Keratinocyte (primary cell): ENCODE results near the gene SUN5. TPM values are rescaled to one million over a fixed set of nuclear protein-coding genes. Genes with fewer than 3 reads are reported as not detected.

Source experiments
- DNase-seq: peaks from one replicate; pipeline ENCODE4 v3.0.0-alpha.2; 2011; ENCODE audit warnings: low read depth, missing footprints, low spot score
- FAIRE-seq: peaks from 2 replicates; lab custom pipeline; 2011; peaks lifted over from hg19 to GRCh38; lab: Jason Lieb, UNC
- H2AFZ ChIP-seq: 2 replicates; pipeline ENCODE4 v1.6.0; 2012; ENCODE audit warnings: low read length, control low read depth, inconsistent platforms; ENCODE audit not compliant: control insufficient read depth
- H3K27ac ChIP-seq: 2 replicates; pipeline ENCODE4 v1.5.1; 2011; ENCODE audit warnings: low read length; ENCODE audit not compliant: control insufficient read depth, insufficient read depth
- H3K27me3 ChIP-seq: 3 replicates; pipeline ENCODE4 v1.6.0; 2011; ENCODE audit warnings: low read length; ENCODE audit not compliant: control insufficient read depth, insufficient read depth; ENCODE audit errors: extremely low read depth
- H3K36me3 ChIP-seq, 2 experiments: 2 replicates in 1 of 2; 3 replicates in 1 of 2; pipeline ENCODE4 v1.5.1; 2011; ENCODE audit warnings: low read length in 2 of 2, mild to moderate bottlenecking in 1 of 2; ENCODE audit not compliant: control insufficient read depth in 2 of 2, insufficient read depth in 2 of 2; ENCODE audit errors: extremely low read depth in 1 of 2
- H3K4me1 ChIP-seq: 3 replicates; pipeline ENCODE4 v1.5.1; 2011; ENCODE audit warnings: low read length; ENCODE audit not compliant: control insufficient read depth, insufficient read depth; ENCODE audit errors: extremely low read depth
- H3K4me2 ChIP-seq: 3 replicates; pipeline ENCODE4 v1.6.0; 2011; ENCODE audit warnings: low read depth, low read length; ENCODE audit not compliant: control insufficient read depth, insufficient read depth; ENCODE audit errors: extremely low read depth
- H3K4me3 ChIP-seq, 3 experiments: fragments of 200-600 bp in 1 of 3; sonication (generic) in 1 of 3; 2 replicates in 2 of 3; 3 replicates in 1 of 3; pipeline ENCODE4 v1.5.1; 2011 to 2016; ENCODE audit warnings: low read length in 3 of 3, mild to moderate bottlenecking in 3 of 3, control low read depth in 2 of 3, inconsistent platforms in 1 of 3, low read depth in 1 of 3, mixed read lengths in 1 of 3, mixed run types in 1 of 3, moderate library complexity in 1 of 3; ENCODE audit not compliant: control insufficient read depth in 2 of 3, insufficient read depth in 2 of 3; ENCODE audit errors: extremely low read depth in 1 of 3
- H3K79me2 ChIP-seq: 2 replicates; pipeline ENCODE4 v1.6.0; 2012; ENCODE audit warnings: low read length; ENCODE audit not compliant: control insufficient read depth, insufficient read depth
- H3K9ac ChIP-seq: 3 replicates; pipeline ENCODE4 v1.6.0; 2011; ENCODE audit warnings: low read length; ENCODE audit not compliant: control insufficient read depth, insufficient read depth; ENCODE audit errors: extremely low read depth
- H3K9me1 ChIP-seq: 3 replicates; pipeline ENCODE4 v1.6.0; 2011; ENCODE audit warnings: low read length; ENCODE audit not compliant: control insufficient read depth, insufficient read depth; ENCODE audit errors: extremely low read depth
- H3K9me3 ChIP-seq: 2 replicates; pipeline ENCODE4 v1.5.1; 2012; ENCODE audit warnings: low read depth, low read length; ENCODE audit not compliant: control insufficient read depth
- H4K20me1 ChIP-seq: 3 replicates; pipeline ENCODE4 v1.6.0; 2011; ENCODE audit warnings: low read length; ENCODE audit not compliant: control insufficient read depth, insufficient read depth; ENCODE audit errors: extremely low read depth
- EZH2 ChIP-seq: IDR thresholded peaks from one replicate; pipeline ENCODE4 v1.6.1; 2012; ENCODE audit warnings: inconsistent platforms, mild to moderate bottlenecking, low read length, moderate library complexity
- dilution Hi-C: fragments of 300-500 bp; cut with MboI; formaldehyde crosslinking; loops from one replicate; pipeline ENCODE4 v1.7.0; 2020; ENCODE audit warnings: low sequenced_read_pairs; ENCODE audit not compliant: extremely low pct_ligation_motif_present
- polyA plus RNA-seq, 5 experiments: library from polyadenylated mRNA; depleted of rRNA in 3 of 5; stranded (reverse) in 3 of 5; stranded (forward) in 1 of 5; unstranded in 1 of 5; fragments of >200 nt; gene quantifications; 1 replicate in 1 of 5; 2 replicates in 3 of 5; 3 replicates in 1 of 5; pipeline versions ENCODE4 v1.2.1 to v1.2.3, GENCODE V29; 2011 to 2012; ENCODE audit warnings: missing spikeins in 2 of 5, low read depth in 1 of 5, low replicate concordance in 1 of 5
- TF ChIP-seq, protein P1 (sequence below), 3 experiments: IDR thresholded peaks in 1 of 3; conservative IDR thresholded peaks in 1 of 3; optimal IDR thresholded peaks in 1 of 3; 2 replicates in 2 of 3; 3 replicates in 1 of 3; pipeline versions ENCODE3 to v1.5.1; 2011; ENCODE audit warnings: low read length in 3 of 3, mild to moderate bottlenecking in 3 of 3, moderate library complexity in 2 of 3, control low read depth in 1 of 3, inconsistent platforms in 1 of 3; ENCODE audit not compliant: insufficient read depth in 2 of 3; ENCODE audit errors: extremely low read depth in 1 of 3

The SUN5 gene
- polyA plus RNA-seq, 1 donor (not counting 4 experiments of a cell fraction or from before 2014, with no cell fraction given): not detected

GRCh38 chr20:33027769-33028751, 23.8 kb upstream of the SUN5 start:
- Histone ChIP-seq H2AFZ (no peak overlapping the region), H3K27ac (no peak overlapping the region), H3K4me2 (no peak overlapping the region), H3K4me3 (no peak overlapping the region), H3K9ac (no peak overlapping the region), H3K9me1 (no peaks in the 10 kb centered on the region), H3K9me3 (no peaks in the 10 kb centered on the region), H3K4me1 (no peaks in the 10 kb centered on the region), H3K36me3 (no peaks in the 10 kb centered on the region), H3K79me2 (no peaks in the 10 kb centered on the region), H4K20me1 (no peaks in the 10 kb centered on the region), H3K27me3 (no peaks in the 10 kb centered on the region)
- TF ChIP-seq, protein P1, sequence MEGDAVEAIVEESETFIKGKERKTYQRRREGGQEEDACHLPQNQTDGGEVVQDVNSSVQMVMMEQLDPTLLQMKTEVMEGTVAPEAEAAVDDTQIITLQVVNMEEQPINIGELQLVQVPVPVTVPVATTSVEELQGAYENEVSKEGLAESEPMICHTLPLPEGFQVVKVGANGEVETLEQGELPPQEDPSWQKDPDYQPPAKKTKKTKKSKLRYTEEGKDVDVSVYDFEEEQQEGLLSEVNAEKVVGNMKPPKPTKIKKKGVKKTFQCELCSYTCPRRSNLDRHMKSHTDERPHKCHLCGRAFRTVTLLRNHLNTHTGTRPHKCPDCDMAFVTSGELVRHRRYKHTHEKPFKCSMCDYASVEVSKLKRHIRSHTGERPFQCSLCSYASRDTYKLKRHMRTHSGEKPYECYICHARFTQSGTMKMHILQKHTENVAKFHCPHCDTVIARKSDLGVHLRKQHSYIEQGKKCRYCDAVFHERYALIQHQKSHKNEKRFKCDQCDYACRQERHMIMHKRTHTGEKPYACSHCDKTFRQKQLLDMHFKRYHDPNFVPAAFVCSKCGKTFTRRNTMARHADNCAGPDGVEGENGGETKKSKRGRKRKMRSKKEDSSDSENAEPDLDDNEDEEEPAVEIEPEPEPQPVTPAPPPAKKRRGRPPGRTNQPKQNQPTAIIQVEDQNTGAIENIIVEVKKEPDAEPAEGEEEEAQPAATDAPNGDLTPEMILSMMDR (optimal IDR thresholded peaks at IDR 0.05 in 1 of 3, IDR thresholded peaks at IDR 0.05 in 1 of 3, conservative IDR thresholded peaks at IDR 0.05 in 1 of 3; ENCODE audit: extremely low read depth in 1 of 3, insufficient read depth in 2 of 3, low read length in 3 of 3): no peak
- TF ChIP-seq EZH2: no peak
- dilution Hi-C loops: no loop called here
- FAIRE-seq: no peak
- DNase-seq: no peak

- no peak overlapping the region for H3K9ac ChIP-seq
- no peak for TF ChIP-seq EZH2
- TF ChIP-seq, protein P1 (optimal IDR thresholded peaks at IDR 0.05 in 1 of 3, IDR thresholded peaks at IDR 0.05 in 1 of 3, conservative IDR thresholded peaks at IDR 0.05 in 1 of 3; ENCODE audit: extremely low read depth in 1 of 3, insufficient read depth in 2 of 3, low read length in 3 of 3): no peak
- no peaks in the 10 kb centered on the region for H3K9me1 ChIP-seq
- H3K79me2 ChIP-seq: no peaks in the 10 kb centered on the region
- H3K4me3 ChIP-seq: no peak overlapping the region
- FAIRE-seq (no peak), DNase-seq (no peak)
- no peak overlapping the region for H3K4me2 ChIP-seq
- no peaks in the 10 kb centered on the region for H3K4me1 ChIP-seq
- dilution Hi-C loops: no loop called here
- H4K20me1 ChIP-seq: no peaks in the 10 kb centered on the region
- no peak overlapping the region for H3K27ac ChIP-seq
- H2AFZ ChIP-seq: no peak overlapping the region
- H3K9me3 ChIP-seq: no peaks in the 10 kb centered on the region
- H3K27me3 ChIP-seq: no peaks in the 10 kb centered on the region
- no peaks in the 10 kb centered on the region for H3K36me3 ChIP-seq
Measured at GRCh38 chr20:33026779-33027759, 22.8 kb upstream of the SUN5 start.
